Mucosa of descending colon (tissue), 3 donors: ENCODE measurements around the gene WDR7. TPM values are rescaled to one million over a fixed set of nuclear protein-coding genes. Genes with fewer than 3 reads are reported as not detected.

ENCODE experiments used
- ATAC-seq: fragments of 200-7000 bp; cut with Tn5 transposase; one replicate; pipeline ENCODE4 v1.9.1; 2020; ENCODE audit warnings: mild to moderate bottlenecking, moderate library complexity
- DNase-seq, 3 donors: peaks; one replicate each; pipeline ENCODE4 v3.0.0-alpha.2; 2020
- H3K36me3 ChIP-seq: fragments of 200-600 bp; one replicate; pipeline ENCODE4 v1.8.0; 2021; ENCODE audit warnings: low read depth, mild to moderate bottlenecking
- H3K4me1 ChIP-seq: fragments of 200-600 bp; one replicate; pipeline ENCODE4 v1.8.0; 2021; ENCODE audit warnings: low read depth, mild to moderate bottlenecking
- H3K4me3 ChIP-seq: fragments of 200-600 bp; one replicate; pipeline ENCODE4 v1.8.0; 2021; ENCODE audit warnings: mild to moderate bottlenecking
- H3K9me3 ChIP-seq: fragments of 200-600 bp; one replicate; pipeline ENCODE4 v1.8.0; 2021; ENCODE audit warnings: mild to moderate bottlenecking
- intact Hi-C, 2 donors: fragments of 100-400 bp; cut with DNase I in 1 of 2; cut with micrococcal nuclease in 1 of 2; formaldehyde crosslinking; loops; one replicate each; pipeline versions ENCODE4 v1.11.0 to v1.11.1; 2022; cut with DNase I, micrococcal nuclease
- total RNA-seq, 3 donors: library from RNA; stranded (reverse); fragmentation: NEBNext Ultra II Directional in 2 of 3; extraction: Animal tissue kit (Norgen Biotek cat#: 25700) in 2 of 3; gene quantifications; one replicate each; pipeline versions ENCODE4 v1.2.1 to v1.2.4, GENCODE V29; 2021 to 2023
- TF ChIP-seq, protein P1 (sequence below): fragments of 200-600 bp; IDR thresholded peaks from one replicate; pipeline ENCODE4 v1.8.0; 2022; ENCODE audit warnings: antibody characterized with exemption, mild to moderate bottlenecking
- donor health status: DM: no; HTN: no; CAD: no; lungs with moderate emphysema.
- donor health status: DM: no; HTN: no; CAD: no.
- donor health status: DM: no; HTN: yes; CAD: no.

Gene WDR7
- total RNA-seq, 3 donors from 2014 or later = 28.4 to 38.8 (median 29.3) TPM

DNA sequence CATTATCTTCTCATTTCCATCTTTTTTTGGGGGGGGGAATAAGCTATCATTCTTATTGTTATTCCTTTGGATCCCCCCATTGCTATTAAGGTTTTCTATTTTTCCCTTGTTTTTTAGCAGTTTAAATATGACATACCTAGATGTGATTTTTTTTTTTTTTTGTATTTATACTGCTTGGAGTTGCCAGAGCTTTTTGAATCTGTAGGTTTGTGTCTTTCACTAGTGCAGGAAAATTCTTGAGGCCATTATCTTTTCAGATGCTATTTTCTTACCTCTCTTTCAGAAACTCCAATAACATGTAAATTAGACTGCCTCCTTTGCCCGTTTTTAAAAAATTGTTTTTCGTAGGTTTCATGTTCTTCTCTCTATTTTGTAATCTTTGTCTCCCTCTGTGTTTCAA is 88.6 kb downstream of the WDR7 start:
- no peaks in the 10 kb centered on the region for H3K4me1 ChIP-seq
- no peaks in the 10 kb centered on the region for H3K9me3 ChIP-seq
- ATAC-seq (no peak), DNase-seq (no peak)
- H3K36me3 ChIP-seq = no peaks in the 10 kb centered on the region
- no peak overlapping the region for H3K4me3 ChIP-seq
- TF ChIP-seq, protein P1, sequence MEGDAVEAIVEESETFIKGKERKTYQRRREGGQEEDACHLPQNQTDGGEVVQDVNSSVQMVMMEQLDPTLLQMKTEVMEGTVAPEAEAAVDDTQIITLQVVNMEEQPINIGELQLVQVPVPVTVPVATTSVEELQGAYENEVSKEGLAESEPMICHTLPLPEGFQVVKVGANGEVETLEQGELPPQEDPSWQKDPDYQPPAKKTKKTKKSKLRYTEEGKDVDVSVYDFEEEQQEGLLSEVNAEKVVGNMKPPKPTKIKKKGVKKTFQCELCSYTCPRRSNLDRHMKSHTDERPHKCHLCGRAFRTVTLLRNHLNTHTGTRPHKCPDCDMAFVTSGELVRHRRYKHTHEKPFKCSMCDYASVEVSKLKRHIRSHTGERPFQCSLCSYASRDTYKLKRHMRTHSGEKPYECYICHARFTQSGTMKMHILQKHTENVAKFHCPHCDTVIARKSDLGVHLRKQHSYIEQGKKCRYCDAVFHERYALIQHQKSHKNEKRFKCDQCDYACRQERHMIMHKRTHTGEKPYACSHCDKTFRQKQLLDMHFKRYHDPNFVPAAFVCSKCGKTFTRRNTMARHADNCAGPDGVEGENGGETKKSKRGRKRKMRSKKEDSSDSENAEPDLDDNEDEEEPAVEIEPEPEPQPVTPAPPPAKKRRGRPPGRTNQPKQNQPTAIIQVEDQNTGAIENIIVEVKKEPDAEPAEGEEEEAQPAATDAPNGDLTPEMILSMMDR = no peak
- intact Hi-C loops = no loop called here

DNA sequence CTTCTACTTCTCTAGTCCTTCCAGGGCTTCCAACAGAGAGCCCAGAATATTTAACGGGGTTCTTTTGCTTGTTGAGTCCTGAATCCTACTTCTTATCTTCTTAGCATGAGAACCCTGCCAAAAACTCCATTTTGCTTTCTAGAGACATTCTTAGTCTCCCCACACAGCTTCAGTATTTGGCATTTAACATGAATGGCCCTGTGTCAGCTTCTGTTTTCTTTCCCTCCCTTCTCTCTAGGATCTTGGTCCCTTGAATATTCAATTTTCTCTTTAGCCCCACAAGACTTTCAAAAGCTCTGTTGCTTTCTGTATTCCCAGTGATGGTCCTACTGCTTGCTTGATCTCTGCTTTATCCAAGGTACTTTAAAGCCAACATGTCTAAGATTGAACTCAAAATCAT is 89.5 kb downstream of the WDR7 start:
- TF ChIP-seq, protein P1 = no peak
- no peaks in the 10 kb centered on the region for H3K9me3 ChIP-seq
- no peak for DNase-seq
- H3K4me1 ChIP-seq = no peaks in the 10 kb centered on the region
- intact Hi-C loops = no loop called here
- no peak for ATAC-seq
- no peaks in the 10 kb centered on the region for H3K36me3 ChIP-seq
- H3K4me3 ChIP-seq = no peak overlapping the region

DNA sequence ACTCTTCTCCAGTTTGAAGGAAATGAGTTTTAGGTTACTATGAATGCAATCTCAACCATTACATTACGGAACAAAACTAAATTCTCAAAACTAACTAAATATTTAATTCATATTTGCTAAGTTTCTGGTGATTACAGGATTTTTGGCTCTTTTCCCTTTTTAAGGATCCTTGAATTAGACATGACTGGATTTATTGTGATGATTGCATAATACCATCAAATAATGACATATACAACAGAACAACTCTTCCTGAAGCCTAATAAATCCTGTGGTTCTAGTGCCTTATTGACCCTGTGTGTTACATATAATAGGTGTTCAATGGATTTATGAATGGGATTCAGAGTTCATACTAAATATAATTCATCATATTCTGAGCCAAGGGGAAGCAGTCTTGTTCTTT is 90.5 kb downstream of the WDR7 start:
- DNase-seq = no peak
- Histone ChIP-seq H3K36me3 (no peaks in the 10 kb centered on the region), H3K9me3 (no peaks in the 10 kb centered on the region), H3K4me1 (no peaks in the 10 kb centered on the region), H3K4me3 (no peak overlapping the region)
- intact Hi-C loops = no loop called here
- ATAC-seq = no peak
- TF ChIP-seq, protein P1 = no peak

DNA sequence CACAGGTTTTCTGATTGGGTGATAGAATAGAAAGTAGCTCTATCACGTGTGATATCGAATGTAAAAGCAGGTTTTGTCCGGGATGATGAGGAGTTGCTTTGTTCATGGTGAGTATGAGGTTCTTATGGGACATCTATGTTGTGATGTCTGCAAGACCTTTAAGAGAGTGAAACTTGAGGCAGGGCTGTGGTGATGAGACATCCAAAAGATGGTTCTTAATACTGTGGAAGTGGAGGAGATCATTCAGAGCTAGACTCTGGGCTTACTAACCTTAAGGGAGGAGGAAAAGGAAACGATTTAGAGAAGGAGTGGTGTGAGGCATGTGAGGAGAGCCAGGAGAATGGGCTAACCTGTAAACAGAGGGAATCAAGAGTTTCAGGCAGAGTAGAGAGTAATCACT is 92.0 kb downstream of the WDR7 start:
- no peak for DNase-seq
- Histone ChIP-seq H3K4me1 (no peaks in the 10 kb centered on the region), H3K4me3 (no peak overlapping the region), H3K9me3 (no peaks in the 10 kb centered on the region), H3K36me3 (no peaks in the 10 kb centered on the region)
- TF ChIP-seq, protein P1 = no peak
- intact Hi-C loops = no loop called here
- ATAC-seq = no peak

DNA sequence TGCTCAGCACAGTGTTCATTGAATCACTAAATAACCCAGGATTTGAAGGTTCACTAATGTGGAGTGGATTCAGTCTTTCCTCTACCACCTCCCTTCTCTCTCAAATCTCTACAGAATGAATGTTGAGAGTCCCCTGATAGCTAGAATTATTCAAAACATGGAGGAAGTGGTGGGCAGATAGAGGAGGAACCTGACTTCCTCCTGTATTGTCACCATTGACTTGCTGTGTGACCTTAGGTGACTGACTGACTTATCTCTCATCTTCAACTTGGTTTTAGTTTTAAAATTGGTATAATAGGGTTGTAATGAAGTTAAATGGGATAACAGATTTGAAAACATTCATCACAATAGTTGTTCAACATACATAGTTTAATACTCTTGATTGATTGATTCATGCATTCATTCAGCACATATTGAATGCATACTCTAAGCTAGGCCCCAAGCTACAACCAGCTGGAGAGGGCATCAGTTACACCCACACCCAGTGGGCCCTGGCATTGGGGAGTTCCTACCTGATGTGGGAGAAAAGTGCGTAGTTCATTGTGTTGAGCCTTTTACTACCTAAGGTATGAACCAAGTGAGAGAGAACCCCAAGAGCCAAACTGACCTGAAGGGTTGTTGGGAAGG is 96.0 kb downstream of the WDR7 start:
- no peaks in the 10 kb centered on the region for H3K4me1 ChIP-seq
- H3K4me3 ChIP-seq = no peak overlapping the region
- H3K9me3 ChIP-seq = no peaks in the 10 kb centered on the region
- no peaks in the 10 kb centered on the region for H3K36me3 ChIP-seq
- TF ChIP-seq, protein P1 = no peak
- intact Hi-C loops = no loop called here
- ATAC-seq (no peak), DNase-seq (no peak)

DNA sequence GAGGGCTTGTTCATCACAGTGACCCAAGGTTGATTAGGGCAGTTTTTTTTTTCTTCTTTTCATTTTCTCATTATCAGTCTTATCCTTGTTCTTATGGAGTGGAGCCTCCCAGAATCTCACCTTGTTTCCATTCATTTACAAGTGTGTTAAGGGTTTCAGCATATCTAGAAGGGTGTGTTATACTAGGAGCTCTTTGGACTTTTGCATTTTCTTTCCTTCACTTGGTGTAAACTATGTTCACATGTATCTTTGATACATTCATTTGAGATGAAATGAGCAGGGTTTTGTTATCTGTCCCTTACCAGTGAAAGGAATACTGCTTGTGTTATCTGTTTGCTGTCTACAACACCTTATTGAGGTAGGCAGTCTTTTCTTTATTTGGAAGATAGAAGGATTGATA is 96.7 kb downstream of the WDR7 start:
- TF ChIP-seq, protein P1 = no peak
- DNase-seq = no peak
- intact Hi-C loops = no loop called here
- Histone ChIP-seq H3K36me3 (no peaks in the 10 kb centered on the region), H3K4me3 (no peak overlapping the region), H3K9me3 (no peaks in the 10 kb centered on the region), H3K4me1 (no peaks in the 10 kb centered on the region)
- ATAC-seq = no peak
